ENCODE data around the gene SEC22A.

Gene SEC22A

GRCh38 chr3:123313889-123314288 lies 112.1 kb downstream of the SEC22A start:
- TF ChIP-seq TAF1 (IDR thresholded peaks at IDR 0.05; ENCODE audit: borderline replicate concordance, low read depth, low read length) (no peak), POLR2A (IDR thresholded peaks at IDR 0.05; ENCODE audit: low read depth, low read length) (no peak), POLR2AphosphoS5 (IDR thresholded peaks at IDR 0.05; ENCODE audit: low read depth, low read length) (no peak)
- DNase-seq (ENCODE audit: insufficient read length) (no peak), FAIRE-seq (no peak)

- FAIRE-seq, result no peak
- DNase-seq (ENCODE audit: insufficient read length), result no peak
- TF ChIP-seq POLR2AphosphoS5 (IDR thresholded peaks at IDR 0.05; ENCODE audit: low read depth, low read length), result no peak
- no peak for TF ChIP-seq POLR2A (IDR thresholded peaks at IDR 0.05; ENCODE audit: low read depth, low read length)
- no peak for TF ChIP-seq TAF1 (IDR thresholded peaks at IDR 0.05; ENCODE audit: borderline replicate concordance, low read depth, low read length)
Measured at GRCh38 chr3:123314359-123315270, 112.9 kb downstream of the SEC22A start.

GRCh38 chr3:123315271-123315595 lies 113.5 kb downstream of the SEC22A start:
- DNase-seq (ENCODE audit: insufficient read length) (no peak), FAIRE-seq (no peak)
- no peak for TF ChIP-seq POLR2A (IDR thresholded peaks at IDR 0.05; ENCODE audit: low read depth, low read length)

- DNase-seq (ENCODE audit: insufficient read length) (no peak), FAIRE-seq (no peak)
- TF ChIP-seq POLR2AphosphoS5 (IDR thresholded peaks at IDR 0.05; ENCODE audit: low read depth, low read length) (no peak), POLR2A (IDR thresholded peaks at IDR 0.05; ENCODE audit: low read depth, low read length) (no peak), TAF1 (IDR thresholded peaks at IDR 0.05; ENCODE audit: borderline replicate concordance, low read depth, low read length) (no peak)
Measured at GRCh38 chr3:123317716-123318115, 116.0 kb downstream of the SEC22A start.

- FAIRE-seq, result no peak
- no peak for DNase-seq (ENCODE audit: insufficient read length)
- TF ChIP-seq TAF1 (IDR thresholded peaks at IDR 0.05; ENCODE audit: borderline replicate concordance, low read depth, low read length), result no peak
- TF ChIP-seq POLR2A (IDR thresholded peaks at IDR 0.05; ENCODE audit: low read depth, low read length), result no peak
- TF ChIP-seq POLR2AphosphoS5 (IDR thresholded peaks at IDR 0.05; ENCODE audit: low read depth, low read length), result no peak
Measured at GRCh38 chr3:123318374-123318773, 116.6 kb downstream of the SEC22A start.

GRCh38 chr3:123319760-123320159 lies 118.0 kb downstream of the SEC22A start:
- FAIRE-seq (no peak), DNase-seq (ENCODE audit: insufficient read length) (no peak)
- TF ChIP-seq POLR2A (IDR thresholded peaks at IDR 0.05; ENCODE audit: low read depth, low read length) (no peak), TAF1 (IDR thresholded peaks at IDR 0.05; ENCODE audit: borderline replicate concordance, low read depth, low read length) (no peak), POLR2AphosphoS5 (IDR thresholded peaks at IDR 0.05; ENCODE audit: low read depth, low read length) (no peak)

GRCh38 chr3:123320221-123320620 lies 118.5 kb downstream of the SEC22A start:
- DNase-seq (ENCODE audit: insufficient read length) (no peak), FAIRE-seq (no peak)
- TF ChIP-seq POLR2AphosphoS5 (IDR thresholded peaks at IDR 0.05; ENCODE audit: low read depth, low read length), result no peak
- TF ChIP-seq TAF1 (IDR thresholded peaks at IDR 0.05; ENCODE audit: borderline replicate concordance, low read depth, low read length), result no peak
- TF ChIP-seq POLR2A (IDR thresholded peaks at IDR 0.05; ENCODE audit: low read depth, low read length), result no peak

- DNase-seq (ENCODE audit: insufficient read length), result no peak
- no peak for TF ChIP-seq POLR2A (IDR thresholded peaks at IDR 0.05; ENCODE audit: low read depth, low read length)
- no peak for TF ChIP-seq TAF1 (IDR thresholded peaks at IDR 0.05; ENCODE audit: borderline replicate concordance, low read depth, low read length)
- TF ChIP-seq POLR2AphosphoS5 (IDR thresholded peaks at IDR 0.05; ENCODE audit: low read depth, low read length), result no peak
- no peak for FAIRE-seq
Measured at GRCh38 chr3:123321806-123322205, 120.1 kb downstream of the SEC22A start.

GRCh38 chr3:123322866-123323265 lies 121.1 kb downstream of the SEC22A start:
- no peak for TF ChIP-seq TAF1 (IDR thresholded peaks at IDR 0.05; ENCODE audit: borderline replicate concordance, low read depth, low read length)
- no peak for TF ChIP-seq POLR2A (IDR thresholded peaks at IDR 0.05; ENCODE audit: low read depth, low read length)
- no peak for TF ChIP-seq POLR2AphosphoS5 (IDR thresholded peaks at IDR 0.05; ENCODE audit: low read depth, low read length)
- no peak for FAIRE-seq

More at GRCh38 chr3:123322866-123323265, 121.1 kb downstream of the SEC22A start:
- DNase-seq (ENCODE audit: insufficient read length), result no peak

All from GM12892 (cell line).